Measurements from ENCODE around the gene PIK3C2A.
"Not testable (repeated sequence)": the region's sequence is repeated elsewhere in the genome, so short reads cannot be mapped to it uniquely, and the experiment has no call there.

DNA sequence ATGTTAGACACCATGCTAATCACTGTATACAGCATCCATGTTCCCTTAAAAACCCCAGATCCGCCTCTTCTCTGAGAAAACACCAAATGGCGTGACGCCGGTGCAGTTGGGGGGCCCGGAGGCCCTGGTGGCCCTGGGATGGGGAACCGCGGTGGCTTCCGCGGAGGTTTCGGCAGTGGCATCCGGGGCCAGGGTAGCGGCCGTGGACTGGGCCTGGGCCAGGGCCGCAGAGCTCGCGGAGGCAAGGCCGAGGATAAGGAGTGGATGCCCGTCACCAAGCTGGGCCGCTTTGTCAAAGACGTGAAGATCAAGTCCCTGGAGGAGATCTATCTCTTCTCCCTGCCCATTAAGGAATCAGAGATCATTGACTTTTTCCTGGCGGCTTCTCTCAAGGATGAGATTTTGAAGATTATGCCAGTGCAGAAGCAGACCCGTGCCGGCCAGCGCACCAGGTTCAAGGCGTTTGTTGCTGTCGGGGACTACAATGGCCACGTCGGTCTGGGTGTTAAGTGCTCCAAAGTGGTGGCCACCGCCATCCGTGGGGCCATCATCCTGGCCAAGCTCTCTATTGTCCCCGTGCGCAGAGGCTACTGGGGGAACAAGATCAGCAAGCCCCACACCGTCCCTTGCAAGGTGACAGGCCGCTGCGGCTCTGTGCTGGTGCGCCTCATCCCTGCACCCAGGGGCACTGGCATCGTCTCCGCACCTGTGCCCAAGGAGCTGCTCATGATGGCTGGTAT is 20.6 kb upstream of the PIK3C2A start:
- TF ChIP-seq, protein P1, sequence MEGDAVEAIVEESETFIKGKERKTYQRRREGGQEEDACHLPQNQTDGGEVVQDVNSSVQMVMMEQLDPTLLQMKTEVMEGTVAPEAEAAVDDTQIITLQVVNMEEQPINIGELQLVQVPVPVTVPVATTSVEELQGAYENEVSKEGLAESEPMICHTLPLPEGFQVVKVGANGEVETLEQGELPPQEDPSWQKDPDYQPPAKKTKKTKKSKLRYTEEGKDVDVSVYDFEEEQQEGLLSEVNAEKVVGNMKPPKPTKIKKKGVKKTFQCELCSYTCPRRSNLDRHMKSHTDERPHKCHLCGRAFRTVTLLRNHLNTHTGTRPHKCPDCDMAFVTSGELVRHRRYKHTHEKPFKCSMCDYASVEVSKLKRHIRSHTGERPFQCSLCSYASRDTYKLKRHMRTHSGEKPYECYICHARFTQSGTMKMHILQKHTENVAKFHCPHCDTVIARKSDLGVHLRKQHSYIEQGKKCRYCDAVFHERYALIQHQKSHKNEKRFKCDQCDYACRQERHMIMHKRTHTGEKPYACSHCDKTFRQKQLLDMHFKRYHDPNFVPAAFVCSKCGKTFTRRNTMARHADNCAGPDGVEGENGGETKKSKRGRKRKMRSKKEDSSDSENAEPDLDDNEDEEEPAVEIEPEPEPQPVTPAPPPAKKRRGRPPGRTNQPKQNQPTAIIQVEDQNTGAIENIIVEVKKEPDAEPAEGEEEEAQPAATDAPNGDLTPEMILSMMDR (IDR thresholded peaks at IDR 0.05), result not testable (repeated sequence)
- not testable (repeated sequence) for TF ChIP-seq EP300 (IDR thresholded peaks at IDR 0.05)
